T-cell (primary cell): ENCODE data around the gene TMOD2. TPM values are rescaled to one million over a fixed set of nuclear protein-coding genes. Genes with fewer than 3 reads are reported as not detected.

ENCODE experiments used
- ATAC-seq, 4 experiments: fragments of 200-7000 bp in 3 of 4; fragments of 150-1000 bp in 1 of 4; cut with Tn5 transposase; replicated peaks in 1 of 4; 1 replicate in 3 of 4; 2 replicates in 1 of 4; pipeline ENCODE4 v1.10.0; 2021; ENCODE audit warnings: moderate library complexity in 3 of 4, mild to moderate bottlenecking in 2 of 4, moderate number of reproducible peaks in 1 of 4
- CTCF ChIA-PET, 2 donors: fragments of 300-600 bp; sonication (Branson Sonifier 250); formaldehyde crosslinking; loops; one replicate each; lab custom pipeline; 2022; ENCODE audit warnings: antibody characterized with exemption in 2 of 2; lab: Charles Lee
- POLR2A ChIA-PET, 2 donors: fragments of 300-600 bp; sonication (Branson Sonifier 250); formaldehyde crosslinking; loops; one replicate each; lab custom pipeline; 2022; ENCODE audit warnings: antibody characterized with exemption in 2 of 2; lab: Charles Lee
- DNase-seq, 35 experiments: peaks; one replicate each; pipeline versions ENCODE4 v3.0.0 to v3.0.0-alpha.2; 2013 to 2023
- H3K27ac ChIP-seq: one replicate; pipeline ENCODE4 v1.5.1; 2013; ENCODE audit warnings: low read length
- H3K27me3 ChIP-seq, 2 experiments: replicated peaks in 1 of 2; 1 replicate in 1 of 2; 2 replicates in 1 of 2; pipeline versions ENCODE4 v1.6.1 to v1.7.0; 2013; ENCODE audit warnings: low read length in 1 of 2, mixed read lengths in 1 of 2; ENCODE audit not compliant: control insufficient read depth in 2 of 2, insufficient read depth in 2 of 2; ENCODE audit errors: extremely low read depth in 1 of 2
- H3K36me3 ChIP-seq, 2 donors: 1 replicate in 1 of 2; 2 replicates in 1 of 2; pipeline versions ENCODE4 v1.6.1 to v1.7.0; 2013; ENCODE audit warnings: low read length in 1 of 2; ENCODE audit not compliant: control insufficient read depth in 2 of 2, insufficient read depth in 1 of 2; ENCODE audit errors: extremely low read depth in 1 of 2
- H3K4me1 ChIP-seq, 2 experiments: 1 replicate in 1 of 2; 2 replicates in 1 of 2; pipeline versions ENCODE4 v1.6.1 to v1.7.0; 2013; ENCODE audit warnings: low read length in 2 of 2, mixed read lengths in 1 of 2; ENCODE audit not compliant: insufficient read depth in 2 of 2, control insufficient read depth in 1 of 2; ENCODE audit errors: extremely low read depth in 1 of 2
- H3K4me3 ChIP-seq, 2 donors: 1 replicate in 1 of 2; 2 replicates in 1 of 2; pipeline versions ENCODE4 v1.5.1 to v1.7.0; 2013; ENCODE audit warnings: mild to moderate bottlenecking in 2 of 2, low read length in 1 of 2, moderate library complexity in 1 of 2; ENCODE audit not compliant: control insufficient read depth in 1 of 2; ENCODE audit errors: extremely low read depth in 1 of 2
- H3K9me3 ChIP-seq: 2 replicates; pipeline ENCODE4 v1.7.0; 2013
- H3K27ac Mint-ChIP-seq, 2 donors: one replicate each; pipeline ENCODE4 v1.8.0; 2020 to 2021; ENCODE audit warnings: mild to moderate bottlenecking in 2 of 2, mixed read lengths in 2 of 2
- H3K27me3 Mint-ChIP-seq, 2 donors: one replicate each; pipeline ENCODE4 v1.8.0; 2021 to 2022; ENCODE audit warnings: mixed read lengths in 2 of 2
- H3K36me3 Mint-ChIP-seq: one replicate; pipeline ENCODE4 v1.8.0; 2021; ENCODE audit warnings: mixed read lengths
- H3K4me1 Mint-ChIP-seq, 3 donors: one replicate each; pipeline ENCODE4 v1.8.0; 2020 to 2022; ENCODE audit warnings: mixed read lengths in 3 of 3, mild to moderate bottlenecking in 1 of 3
- H3K4me3 Mint-ChIP-seq, 3 donors: one replicate each; pipeline ENCODE4 v1.8.0; 2020 to 2022; ENCODE audit warnings: mild to moderate bottlenecking in 3 of 3, mixed read lengths in 3 of 3, moderate library complexity in 3 of 3
- H3K9me3 Mint-ChIP-seq, 3 donors: one replicate each; pipeline ENCODE4 v1.8.0; 2020 to 2022; ENCODE audit warnings: mixed read lengths in 3 of 3
- WGBS: methylation state at CpG from one replicate; pipeline ENCODE4 v1.1.5; 2013; ENCODE audit warnings: missing lambda C conversion rate; ENCODE audit not compliant: insufficient coverage; 5-methylcytosine and 5-hydroxymethylcytosine counted together
- total RNA-seq, 35 experiments: library from RNA in 6 of 35; stranded (reverse) in 6 of 35; fragments of 120-200 nt in 1 of 35; gene quantifications; one replicate each; pipeline versions ENCODE4 v1.2.1 to v1.2.4 and lab custom pipeline; 2013 to 2026

TMOD2 gene
- total RNA-seq, 5 donors from 2014 or later (not counting 1 experiment from before 2014, with no cell fraction given) = 10.9 to 17.2 (median 16.8) TPM

DNA sequence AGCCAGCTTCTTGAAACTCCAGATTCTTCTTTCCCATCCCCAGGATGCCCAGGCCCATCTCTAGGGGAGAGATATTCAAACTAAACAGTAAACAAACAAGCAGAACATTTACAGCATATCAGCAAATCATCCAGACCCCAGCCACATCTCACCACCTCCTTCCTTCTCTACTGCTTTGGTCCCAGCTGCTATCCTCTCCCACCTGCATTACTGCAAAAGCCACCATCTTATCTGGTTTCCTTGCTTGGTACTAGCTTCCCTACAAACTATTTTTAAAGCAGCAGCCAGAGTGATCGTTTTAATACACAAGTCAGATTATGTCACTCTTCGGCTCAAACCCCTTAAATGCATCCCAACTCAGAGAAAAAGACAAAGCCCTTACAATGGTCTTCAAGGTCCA lies 18.8 kb upstream of the TMOD2 start:
- no peaks in the 10 kb centered on the region for H3K9me3 ChIP-seq
- H3K4me1 ChIP-seq = peaks cover 51 to 69% of the 10 kb centered on the region in 2 experiments
- H3K27ac ChIP-seq = peak overlapping the region; percentile 92
- H3K4me3 Mint-ChIP-seq = peak overlapping the region; percentile 79 to 84 (median 83)
- peaks cover 21% of the 10 kb centered on the region for H3K36me3 Mint-ChIP-seq
- 40% methylated on average over 2 of the region's 2 CpGs for WGBS
- H3K4me3 ChIP-seq = peak overlapping the region in 1 of 2 donors; percentile 21
- peak overlapping the region; percentile 95 to 97 for H3K27ac Mint-ChIP-seq
- peak in 1 of 35 experiments; percentile 9 for DNase-seq
- no peak for ATAC-seq
- CTCF ChIA-PET = interaction anchor here (1.1 to 3.3 kb wide), 5 partner anchors 9 to 87 kb away, joined by 3 to 17 read pairs (median 6); no protein-coding TSS in a partner anchor
- H3K27me3 Mint-ChIP-seq = no peaks in the 10 kb centered on the region
- no peaks in the 10 kb centered on the region for H3K27me3 ChIP-seq
- POLR2A ChIA-PET = no interaction called here
- H3K9me3 Mint-ChIP-seq = no peaks in the 10 kb centered on the region
- peaks cover 79 to 85% (median 82%) of the 10 kb centered on the region in 3 donors for H3K4me1 Mint-ChIP-seq
- peaks cover 0 to 2% of the 10 kb centered on the region in 2 donors for H3K36me3 ChIP-seq

DNA sequence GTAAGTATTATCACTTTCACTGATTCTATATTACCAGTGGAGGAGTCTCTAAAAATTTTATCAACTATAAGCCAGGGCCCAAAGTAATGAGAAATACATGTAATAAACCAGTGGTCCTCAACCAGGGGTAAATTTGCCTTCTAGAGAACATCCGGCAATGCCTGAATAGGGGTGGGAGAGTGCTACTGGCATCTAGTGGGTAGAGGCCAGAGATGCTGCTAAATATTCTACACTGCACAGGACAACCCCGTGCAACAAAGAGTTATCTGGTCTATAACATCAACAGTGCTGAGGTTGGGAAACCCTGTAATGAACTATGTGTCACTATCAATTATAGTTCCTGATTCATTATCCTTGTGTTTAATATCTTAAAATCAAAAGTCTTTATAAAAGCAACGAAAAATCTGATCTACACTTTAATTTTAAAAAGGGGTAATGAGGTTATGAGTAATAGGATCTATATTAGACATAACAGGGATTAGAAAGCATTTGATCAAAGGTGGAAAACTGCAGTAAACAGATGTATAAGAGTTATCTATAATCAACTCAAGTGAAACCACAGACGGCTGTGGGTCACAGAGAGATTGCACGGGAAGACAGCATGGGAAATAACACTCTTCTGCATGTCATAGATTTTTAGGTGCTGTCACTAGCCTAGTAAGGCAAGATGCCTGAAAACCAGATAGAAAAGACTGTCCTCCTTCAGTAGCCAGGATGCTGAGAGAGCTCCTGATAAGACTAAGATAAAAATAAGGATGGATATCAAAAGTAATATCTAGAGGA lies 16.0 kb upstream of the TMOD2 start:
- Histone ChIP-seq H3K4me3 (peak overlapping the region; percentile 15 to 62), H3K4me1 (peaks cover 57 to 69% of the 10 kb centered on the region in 2 experiments), H3K27me3 (no peaks in the 10 kb centered on the region), H3K9me3 (no peaks in the 10 kb centered on the region), H3K36me3 (peaks cover 0 to 2% of the 10 kb centered on the region in 2 donors), H3K27ac (peak overlapping the region; percentile 65)
- no peaks in the 10 kb centered on the region for H3K27me3 Mint-ChIP-seq
- no peaks in the 10 kb centered on the region for H3K9me3 Mint-ChIP-seq
- CTCF ChIA-PET = interaction anchor here (0.6 to 2.9 kb wide), 7 partner anchors 12 to 236 kb away, joined by 3 to 20 read pairs (median 6); no protein-coding TSS in a partner anchor
- DNase-seq (peak in 23 of 35 experiments; percentile 9 to 63 (median 31)), ATAC-seq (peak in 3 of 4 experiments; percentile 13 to 32 (median 20))
- H3K4me1 Mint-ChIP-seq = peaks cover 80 to 84% (median 84%) of the 10 kb centered on the region in 3 donors
- H3K36me3 Mint-ChIP-seq = peaks cover 16% of the 10 kb centered on the region
- H3K27ac Mint-ChIP-seq = peak overlapping the region; percentile 95 to 97
- H3K4me3 Mint-ChIP-seq = peak overlapping the region; percentile 85 to 91 (median 90)
- POLR2A ChIA-PET = interaction anchor here in 1 of 2 donors (0.6 kb wide), 1 partner anchor 84 kb away, joined by 3 read pairs; no protein-coding TSS in a partner anchor
- no CpG with 5 or more reads among the region's 5 CpGs for WGBS

DNA sequence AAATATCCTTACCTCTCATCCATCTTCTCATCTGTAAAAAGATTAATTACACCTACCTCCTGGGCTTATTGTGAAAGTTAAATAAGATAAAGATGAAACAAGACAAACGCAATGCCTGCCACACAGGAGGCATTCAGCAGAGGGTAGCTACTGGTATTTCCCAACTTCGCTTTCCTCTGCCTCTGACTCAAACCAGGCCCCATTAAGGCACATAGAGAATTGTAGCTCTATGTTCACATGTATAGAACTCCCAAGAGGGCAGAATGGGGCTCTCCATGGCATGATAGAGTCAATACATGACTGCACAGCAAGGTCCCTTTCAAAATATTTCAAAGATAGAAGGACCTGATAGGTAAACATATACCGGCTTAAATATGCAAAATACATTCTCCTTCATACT lies 15.3 kb upstream of the TMOD2 start:
- H3K4me1 ChIP-seq = peaks cover 50 to 64% of the 10 kb centered on the region in 2 experiments
- H3K4me1 Mint-ChIP-seq = peaks cover 74 to 79% (median 77%) of the 10 kb centered on the region in 3 donors
- POLR2A ChIA-PET = interaction anchor here in 1 of 2 donors (0.6 kb wide), 1 partner anchor 84 kb away, joined by 3 read pairs; no protein-coding TSS in a partner anchor
- H3K36me3 ChIP-seq = peaks cover 0 to 2% of the 10 kb centered on the region in 2 donors
- H3K4me3 ChIP-seq = peak overlapping the region; percentile 19 to 62
- no peaks in the 10 kb centered on the region for H3K9me3 ChIP-seq
- no peaks in the 10 kb centered on the region for H3K27me3 Mint-ChIP-seq
- peak in 1 of 35 experiments; percentile 40 for DNase-seq
- peak overlapping the region; percentile 65 for H3K27ac ChIP-seq
- H3K27me3 ChIP-seq = no peaks in the 10 kb centered on the region
- peak overlapping the region; percentile 95 to 97 for H3K27ac Mint-ChIP-seq
- no peaks in the 10 kb centered on the region for H3K9me3 Mint-ChIP-seq
- CTCF ChIA-PET = interaction anchor here (0.6 to 2.9 kb wide), 10 partner anchors 13 to 235 kb away, joined by 3 to 20 read pairs (median 4); no protein-coding TSS in a partner anchor
- no CpG with 5 or more reads among the region's 3 CpGs for WGBS
- H3K4me3 Mint-ChIP-seq = peak overlapping the region; percentile 85 to 91 (median 90)
- no peak for ATAC-seq
- H3K36me3 Mint-ChIP-seq = peaks cover 11% of the 10 kb centered on the region

DNA sequence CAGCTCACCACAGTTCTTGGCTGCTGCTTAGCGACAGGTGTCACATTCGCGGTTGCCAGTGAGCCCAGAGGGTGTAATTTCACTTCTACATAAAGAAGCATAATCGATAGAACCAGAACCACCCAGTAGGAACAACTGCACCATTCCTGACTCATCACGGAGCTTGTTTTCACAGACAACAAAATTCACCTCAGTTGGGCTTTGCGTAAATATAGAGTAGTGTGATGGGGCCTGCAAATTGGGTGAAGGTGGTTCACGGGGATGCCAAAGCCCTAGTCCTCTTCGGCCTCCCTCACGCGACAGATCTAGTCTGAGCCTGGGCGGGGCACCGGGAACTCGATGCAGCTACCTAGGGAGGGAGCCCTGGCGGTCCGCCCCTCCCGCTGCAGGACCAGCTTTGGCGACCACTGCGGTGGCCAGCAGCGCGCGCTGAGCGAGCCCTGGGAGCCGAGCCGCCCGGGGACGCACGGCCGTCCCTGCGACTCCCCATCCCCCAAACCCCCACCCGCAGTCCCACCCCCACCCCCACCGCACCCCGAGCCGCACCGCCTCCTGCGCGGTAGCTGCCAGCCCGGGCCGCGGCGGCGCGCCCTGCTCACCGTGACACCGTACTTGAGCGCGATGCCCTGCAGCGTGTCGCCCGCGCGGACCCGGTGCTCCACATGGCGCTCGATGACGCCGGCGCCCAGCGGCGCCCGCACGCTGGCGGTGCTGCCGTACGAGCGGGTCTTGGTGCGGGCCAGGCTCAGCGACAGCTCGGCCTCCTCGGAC lies 14.5 kb upstream of the TMOD2 start:
- peak overlapping the region; percentile 62 to 67 for H3K4me3 ChIP-seq
- H3K27ac ChIP-seq = peak overlapping the region; percentile 65
- CTCF ChIA-PET = interaction anchor here (0.5 to 2.9 kb wide), 13 partner anchors 15 to 487 kb away, joined by 3 to 20 read pairs (median 4); no protein-coding TSS in a partner anchor
- H3K36me3 Mint-ChIP-seq = peaks cover 11% of the 10 kb centered on the region
- peak overlapping the region; percentile 85 to 91 (median 90) for H3K4me3 Mint-ChIP-seq
- H3K9me3 Mint-ChIP-seq = no peaks in the 10 kb centered on the region
- H3K4me1 ChIP-seq = peaks cover 46 to 59% of the 10 kb centered on the region in 2 experiments
- POLR2A ChIA-PET = interaction anchor here (0.5 to 0.9 kb wide), 4 partner anchors 14 to 840 kb away, joined by 3 to 12 read pairs (median 5); no protein-coding TSS in a partner anchor
- peaks cover 0 to 2% of the 10 kb centered on the region in 2 donors for H3K36me3 ChIP-seq
- peak in 33 of 35 experiments; percentile 20 to 74 (median 45) for DNase-seq
- ATAC-seq = peak; percentile 65 to 67 (median 66)
- no peaks in the 10 kb centered on the region for H3K9me3 ChIP-seq
- no peaks in the 10 kb centered on the region for H3K27me3 ChIP-seq
- peak overlapping the region; percentile 95 to 97 for H3K27ac Mint-ChIP-seq
- peaks cover 65 to 70% (median 68%) of the 10 kb centered on the region in 3 donors for H3K4me1 Mint-ChIP-seq
- no peaks in the 10 kb centered on the region for H3K27me3 Mint-ChIP-seq
- WGBS = under 1% methylated on average over 44 of the region's 69 CpGs

DNA sequence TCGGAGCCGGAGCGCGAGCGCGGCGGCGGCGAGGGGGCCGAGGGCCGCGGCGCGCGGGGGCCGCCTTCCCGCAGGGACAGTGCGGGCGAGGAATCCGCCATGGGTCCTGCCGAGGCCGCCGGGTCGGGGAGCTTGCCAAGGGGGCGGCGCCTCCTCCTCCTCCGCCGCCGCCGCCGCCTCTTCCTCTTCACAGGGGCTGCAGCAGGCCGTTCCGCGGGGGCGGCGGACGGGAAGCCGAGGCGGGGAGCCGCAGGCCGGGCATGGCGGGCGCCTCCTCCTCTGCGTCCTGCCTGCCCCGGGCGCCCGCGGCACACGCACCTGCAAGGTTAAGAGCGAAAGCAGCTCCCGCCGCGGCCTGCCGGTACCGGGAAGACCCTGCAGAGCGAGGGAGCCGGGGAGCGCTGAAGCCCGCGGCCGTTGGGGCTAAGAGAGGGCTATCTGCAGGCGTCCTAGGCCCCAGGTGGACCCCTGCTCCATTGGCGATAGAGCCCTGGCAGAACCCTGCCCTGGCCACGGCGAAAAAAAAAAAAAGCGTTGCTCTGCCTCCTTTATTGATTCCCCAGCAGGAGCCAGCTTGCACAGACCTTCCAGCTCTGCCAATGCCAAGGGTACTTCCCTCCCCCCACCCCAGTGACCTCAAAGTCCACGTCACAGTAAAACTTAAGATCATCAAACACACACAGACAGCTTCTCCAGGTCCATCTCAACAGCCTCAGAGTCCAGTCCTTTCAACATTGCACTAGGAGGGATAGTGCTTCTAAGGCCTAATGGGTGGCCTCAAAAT lies 13.7 kb upstream of the TMOD2 start, which contains the start of gene LYSMD2:
Gene LYSMD2 (minus strand): TSS at position 134 of the 784 bp plus-strand sequence. CDS start 33 bp downstream, at position 101.
- H3K4me1 Mint-ChIP-seq = peaks cover 58 to 63% (median 61%) of the 10 kb centered on the region in 3 donors
- 0% methylated on average over 60 of the region's 67 CpGs for WGBS
- POLR2A ChIA-PET = interaction anchor here (0.5 to 0.9 kb wide), 6 partner anchors 13 to 1384 kb away, joined by 3 to 12 read pairs (median 4); no protein-coding TSS in a partner anchor
- Histone ChIP-seq H3K9me3 (no peaks in the 10 kb centered on the region), H3K27ac (peak within 1 kb of the TSS; percentile 90), H3K27me3 (no peaks in the 10 kb centered on the region), H3K4me1 (peaks cover 39 to 51% of the 10 kb centered on the region in 2 experiments), H3K4me3 (peak within 1 kb of the TSS; percentile 62 to 67), H3K36me3 (peaks cover 0 to 2% of the 10 kb centered on the region in 2 donors)
- H3K36me3 Mint-ChIP-seq = peaks cover 9% of the 10 kb centered on the region
- peak within 1 kb of the TSS; percentile 85 to 91 (median 90) for H3K4me3 Mint-ChIP-seq
- H3K27ac Mint-ChIP-seq = peak within 1 kb of the TSS; percentile 97
- DNase-seq (peak; percentile 21 to 78 (median 57)), ATAC-seq (peak; percentile 66 to 79 (median 74))
- CTCF ChIA-PET = interaction anchor here (0.5 to 2.9 kb wide), 10 partner anchors 12 to 487 kb away, joined by 3 to 20 read pairs (median 4); no protein-coding TSS in a partner anchor
- no peaks in the 10 kb centered on the region for H3K27me3 Mint-ChIP-seq
- H3K9me3 Mint-ChIP-seq = no peaks in the 10 kb centered on the region
